ENCODE data around the gene CHST11.
"Not testable (repeated sequence)": the region's sequence is repeated elsewhere in the genome, so short reads cannot be mapped to it uniquely, and the experiment has no call there.

The CHST11 gene

GRCh38 chr12:104506676-104507401, 50.1 kb downstream of the CHST11 start:
- DNase-seq: no peak

GRCh38 chr12:104507672-104508071, 50.9 kb downstream of the CHST11 start:
- DNase-seq: no peak

DNA sequence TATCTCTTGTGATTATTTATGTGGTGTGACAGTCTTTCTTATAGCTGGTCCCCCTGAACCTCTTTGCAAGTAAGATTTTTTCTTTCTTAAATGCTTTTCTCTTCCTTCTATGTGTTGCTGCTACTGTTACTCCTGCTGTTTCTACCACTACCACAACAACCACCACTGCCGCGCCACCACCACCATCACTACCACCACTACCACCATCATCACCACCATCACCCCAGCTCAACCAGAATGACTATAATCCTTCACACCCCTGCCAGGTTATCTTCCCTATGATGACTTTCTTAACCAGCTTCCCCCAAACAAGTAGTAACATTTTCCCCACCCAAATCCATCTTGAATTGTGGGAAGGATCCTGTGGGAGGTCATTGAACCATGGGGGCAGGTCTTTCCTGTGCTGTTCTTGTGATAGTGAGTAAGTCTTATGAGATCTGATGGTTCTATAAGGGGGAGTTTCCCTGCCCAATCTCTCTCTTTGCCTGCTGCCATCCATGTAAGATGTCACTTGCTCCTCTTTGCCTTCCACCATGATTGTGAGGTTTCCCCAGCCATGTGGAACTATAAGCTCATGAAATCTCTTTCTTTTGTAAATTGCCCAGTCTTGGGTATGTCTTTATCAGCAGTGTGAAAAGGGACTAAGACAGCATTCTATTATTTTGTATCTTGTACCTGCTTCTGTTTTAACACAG, 52.2 kb downstream of the CHST11 start:
- DNase-seq: no peak

DNA sequence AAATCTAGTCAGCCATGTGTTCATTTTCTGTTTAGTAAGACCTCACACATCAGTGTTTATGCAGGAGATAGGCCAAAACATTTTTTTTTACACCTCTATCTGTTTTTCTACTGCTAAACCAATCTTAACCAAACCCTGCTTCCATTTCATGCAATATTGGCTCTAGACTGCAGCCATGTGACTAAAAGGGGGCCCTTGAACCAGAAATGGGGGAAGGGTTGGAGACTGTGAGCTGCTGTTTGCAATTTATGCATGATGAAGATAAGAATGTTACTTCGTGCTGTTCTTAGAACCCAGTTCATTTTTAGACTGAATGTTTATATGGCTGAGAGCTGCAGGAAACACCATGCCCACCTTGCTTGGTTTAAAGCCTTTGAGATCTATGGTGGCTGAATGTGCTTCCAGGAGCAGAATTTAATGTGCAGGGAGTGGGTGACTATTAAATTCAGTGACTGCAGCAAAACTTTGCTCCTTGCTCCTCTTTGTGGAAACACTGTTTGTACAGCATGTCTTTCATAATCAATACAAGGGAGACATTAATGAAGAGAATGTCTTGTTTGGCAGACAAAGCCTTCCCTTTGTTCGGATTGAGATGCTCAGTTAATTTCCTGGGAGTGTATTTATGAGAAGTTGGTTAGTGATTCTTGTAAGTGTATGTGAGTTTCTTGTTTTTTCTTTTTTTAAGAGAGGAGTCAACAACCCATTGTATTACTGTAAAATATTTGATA, 53.6 kb downstream of the CHST11 start:
- no peak for DNase-seq

DNA sequence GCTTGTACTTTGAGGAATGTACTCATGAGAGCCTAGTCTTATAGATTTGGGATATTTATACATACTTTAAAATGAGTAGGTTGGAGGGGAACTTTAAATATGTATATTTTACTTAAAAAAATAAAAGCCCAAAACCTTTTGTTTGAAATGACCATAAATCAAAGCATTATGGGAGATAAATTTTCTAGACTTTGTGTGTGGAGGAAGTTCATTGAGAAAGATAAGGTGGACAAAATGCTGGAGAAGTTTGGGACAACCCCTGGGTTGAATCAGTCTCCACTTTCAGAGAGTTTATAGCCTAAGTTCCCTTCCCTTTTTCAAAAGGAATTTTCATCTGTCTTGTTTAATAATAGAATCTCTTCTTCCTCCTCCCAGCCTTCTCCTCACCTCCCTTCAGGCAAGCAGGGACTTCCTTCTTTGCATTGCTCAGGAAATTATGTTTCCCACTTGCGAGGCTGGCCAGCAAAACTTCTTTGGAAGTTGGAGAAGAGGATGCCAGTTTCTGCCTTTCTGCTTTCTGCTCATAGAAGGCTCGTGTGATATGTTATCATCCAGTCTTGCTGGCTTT, 54.2 kb downstream of the CHST11 start:
- no peak for DNase-seq

GRCh38 chr12:104513681-104514080, 56.9 kb downstream of the CHST11 start:
- no peak for DNase-seq

- DNase-seq: no peak
These were observed 57.5 kb downstream of the CHST11 start for GRCh38 chr12:104514092-104514810.

DNA sequence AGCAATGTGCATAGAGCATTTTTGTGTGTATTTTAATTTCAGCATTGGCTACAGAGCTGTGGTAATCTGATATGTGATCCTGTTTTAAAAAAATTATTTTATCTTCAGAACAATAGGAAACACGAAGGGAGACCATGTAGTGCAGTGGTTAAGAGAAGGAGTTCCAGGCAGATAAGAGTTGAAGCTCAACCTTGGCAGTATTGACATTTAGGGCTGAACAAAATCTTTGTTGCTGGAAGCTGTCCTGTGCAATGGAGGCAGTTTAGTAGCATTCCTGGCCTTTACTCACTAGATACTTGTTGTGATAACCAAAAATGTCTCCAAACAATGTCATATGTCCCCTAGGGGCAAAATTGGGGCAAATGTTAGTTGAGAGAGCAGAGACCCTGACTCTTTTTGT, 59.2 kb downstream of the CHST11 start:
- no peak for DNase-seq

- DNase-seq: no peak
These were observed 60.1 kb downstream of the CHST11 start for GRCh38 chr12:104516821-104517220.

DNA sequence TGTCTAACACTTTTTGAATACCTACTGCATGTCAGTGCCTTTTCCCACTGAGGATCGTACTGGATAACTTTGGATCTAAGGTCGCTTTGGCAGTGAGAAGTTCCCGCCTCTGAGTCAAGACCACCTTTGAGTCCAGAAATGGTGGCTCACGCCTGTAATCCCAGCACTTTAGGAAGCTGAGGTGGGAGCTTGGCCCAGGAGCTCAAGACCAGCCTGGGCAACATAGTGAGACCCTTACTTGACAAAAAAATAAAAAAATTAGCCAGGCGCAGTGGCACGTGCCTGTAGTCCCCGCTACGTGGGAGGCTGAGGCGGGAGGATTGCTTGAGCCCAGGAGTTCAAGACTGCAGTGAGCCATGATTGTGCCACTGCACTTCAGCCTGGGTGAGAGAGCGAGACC, 61.1 kb downstream of the CHST11 start:
- DNase-seq: no peak

- no peak for DNase-seq
These were observed 62.7 kb downstream of the CHST11 start for GRCh38 chr12:104519190-104520019.

DNA sequence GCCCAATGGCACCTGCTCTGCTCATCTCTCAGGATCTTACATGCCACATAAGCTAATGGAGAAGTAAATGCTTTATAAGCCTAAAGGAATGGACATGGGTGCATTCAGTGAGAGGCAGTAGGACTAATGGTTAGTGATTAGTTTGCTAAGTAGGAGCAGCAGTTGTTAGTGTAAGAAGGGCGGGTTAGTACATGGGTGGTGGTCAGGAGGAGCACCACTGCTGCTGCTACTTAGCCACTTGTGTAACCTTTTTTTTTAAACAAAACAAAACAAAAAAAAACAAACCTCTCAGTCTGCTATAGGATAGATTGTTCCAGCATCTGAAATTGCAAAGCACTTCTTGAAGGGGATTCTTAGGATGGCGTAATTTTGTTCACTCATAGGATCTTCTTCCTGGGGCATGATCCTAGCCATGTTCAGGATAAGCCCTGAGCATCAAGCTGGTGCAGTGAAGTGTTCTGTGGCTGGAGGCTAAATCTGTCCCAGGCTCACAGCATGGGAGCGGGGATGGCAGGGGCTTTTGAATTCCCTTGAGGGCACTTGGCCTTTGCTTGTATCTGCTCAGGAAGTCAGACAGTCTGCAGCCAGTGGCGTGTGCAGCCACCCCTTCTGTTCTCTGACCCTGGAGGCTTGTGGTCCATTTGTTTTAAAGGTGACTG, 63.6 kb downstream of the CHST11 start:
- no peak for DNase-seq

GRCh38 chr12:104521731-104522130, 65.0 kb downstream of the CHST11 start:
- DNase-seq: no peak

- DNase-seq: no peak
These were observed 66.4 kb downstream of the CHST11 start for GRCh38 chr12:104522985-104523722.

GRCh38 chr12:104524034-104524832, 67.5 kb downstream of the CHST11 start:
- DNase-seq: no peak

- DNase-seq: no peak
These were observed 69.6 kb downstream of the CHST11 start for GRCh38 chr12:104526320-104526719.

DNA sequence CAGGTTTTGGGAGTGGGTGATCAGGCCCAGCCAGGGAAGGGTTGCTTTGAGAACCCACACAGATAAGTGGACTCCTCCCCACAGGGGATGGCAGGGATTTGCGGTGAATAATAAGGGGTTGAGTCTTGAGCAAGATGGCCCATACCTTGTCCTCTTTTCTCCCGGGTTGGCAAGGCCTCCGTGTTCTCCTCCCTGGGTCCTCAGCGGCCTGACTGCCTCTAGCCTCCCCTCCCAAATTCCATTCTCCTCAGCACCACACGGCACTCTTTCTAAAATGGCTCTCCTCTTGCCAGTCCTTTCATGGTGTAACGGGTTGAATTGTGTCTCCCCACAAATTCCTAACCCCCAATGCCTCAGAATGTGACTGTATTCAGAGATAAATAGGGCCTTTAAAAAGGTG, 70.0 kb downstream of the CHST11 start:
- no peak for DNase-seq

DNA sequence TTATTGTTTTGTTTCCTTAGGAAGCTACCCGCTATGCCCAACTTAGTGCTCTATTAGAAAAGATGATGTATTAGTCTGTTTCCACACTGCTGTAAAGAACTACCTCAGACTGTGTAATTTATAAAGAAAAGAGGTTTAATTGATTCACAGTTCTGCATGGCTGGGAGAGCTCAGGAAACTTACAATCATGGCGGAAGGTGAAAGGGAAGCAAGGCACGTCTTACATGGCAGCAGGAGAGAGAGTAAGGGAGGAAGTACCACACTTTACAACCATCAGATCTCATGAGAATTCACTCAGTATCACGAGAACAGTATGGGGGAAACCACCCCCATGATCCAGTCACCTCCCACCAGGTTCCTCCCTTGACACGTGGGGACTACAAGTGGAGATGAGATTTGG, 70.9 kb downstream of the CHST11 start:
- DNase-seq: not testable (repeated sequence)

GRCh38 chr12:104529130-104529874, 72.6 kb downstream of the CHST11 start:
- DNase-seq: no peak

Measured in hippocampal formation (tissue), 2 donors.